ENCODE measurements around the gene RNF130.

The RNF130 gene

GRCh38 chr5:180071531-180072255, at the start of gene RNF130:
TSS of gene RNF130 (minus strand) at chr5:180071759. CDS start at chr5:180071702, 57 bp downstream.
- peak; percentile 88 for DNase-seq (ENCODE audit: low spot score)

GRCh38 chr5:180120237-180121101, 48.9 kb upstream of the RNF130 start:
- no peak for DNase-seq (ENCODE audit: low spot score)

- DNase-seq (ENCODE audit: low spot score) = no peak
These were observed 48.3 kb upstream of the RNF130 start for GRCh38 chr5:180119903-180120236.

- DNase-seq (ENCODE audit: low spot score) = no peak
These were observed 47.7 kb upstream of the RNF130 start for GRCh38 chr5:180119031-180119902.

- no peak for DNase-seq (ENCODE audit: low spot score)
These were observed 46.8 kb upstream of the RNF130 start for GRCh38 chr5:180118391-180118791.

- DNase-seq (ENCODE audit: low spot score) = no peak
These were observed 45.6 kb upstream of the RNF130 start for GRCh38 chr5:180117000-180117725.

GRCh38 chr5:180116077-180116999, 44.8 kb upstream of the RNF130 start:
- DNase-seq (ENCODE audit: low spot score) = no peak

- no peak for DNase-seq (ENCODE audit: low spot score)
These were observed 43.9 kb upstream of the RNF130 start for GRCh38 chr5:180115326-180116076.

- DNase-seq (ENCODE audit: low spot score) = no peak
These were observed 42.9 kb upstream of the RNF130 start for GRCh38 chr5:180114304-180115003.

GRCh38 chr5:180113660-180114303, 42.2 kb upstream of the RNF130 start:
- DNase-seq (ENCODE audit: low spot score) = no peak

GRCh38 chr5:180112181-180112861, 40.8 kb upstream of the RNF130 start:
- no peak for DNase-seq (ENCODE audit: low spot score)

- no peak for DNase-seq (ENCODE audit: low spot score)
These were observed 39.9 kb upstream of the RNF130 start for GRCh38 chr5:180111273-180112002.

GRCh38 chr5:180109920-180110319, 38.4 kb upstream of the RNF130 start:
- no peak for DNase-seq (ENCODE audit: low spot score)

GRCh38 chr5:180107005-180107404, 35.4 kb upstream of the RNF130 start:
- no peak for DNase-seq (ENCODE audit: low spot score)

GRCh38 chr5:180105827-180106312, 34.3 kb upstream of the RNF130 start:
- no peak for DNase-seq (ENCODE audit: low spot score)

GRCh38 chr5:180104168-180104530, 32.6 kb upstream of the RNF130 start:
- DNase-seq (ENCODE audit: low spot score) = no peak

- no peak for DNase-seq (ENCODE audit: low spot score)
These were observed 32.1 kb upstream of the RNF130 start for GRCh38 chr5:180103487-180104167.

Measured in kidney capillary endothelial cell (primary cell).